ENCODE data around the gene DONSON. TPM values are rescaled to one million over a fixed set of nuclear protein-coding genes. Genes with fewer than 3 reads are reported as not detected.

DONSON gene
- total RNA-seq, 1 experiment from 2014 or later, result 29.2 TPM

DNA sequence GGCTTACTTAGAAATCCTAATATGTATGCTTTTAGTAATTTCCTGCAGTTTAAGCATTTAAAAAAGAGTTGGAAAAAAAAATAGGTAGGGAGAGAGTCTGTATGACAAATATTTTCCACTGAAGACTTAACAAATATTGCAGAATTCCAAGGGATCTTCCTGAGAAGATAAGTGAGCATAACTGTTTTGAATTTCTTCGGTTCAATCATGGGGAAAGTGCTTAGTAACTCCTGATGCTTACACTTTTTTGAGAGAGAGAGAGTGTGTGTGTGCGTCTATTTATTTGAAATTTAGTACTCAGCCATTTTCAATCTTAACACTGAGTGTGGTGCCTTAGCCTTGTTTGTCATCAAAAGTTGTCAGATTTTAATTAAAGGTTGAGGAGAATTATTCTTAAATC is 27.1 kb downstream of the DONSON start:
- H3K36me3 ChIP-seq (ENCODE audit: low read depth, low read length), result peaks cover 79% of the 10 kb centered on the region
- no peak overlapping the region for H3K4me2 ChIP-seq (ENCODE audit: low read length)
- intact Hi-C loops (cut with micrococcal nuclease), result no loop called here
- POLR2A ChIA-PET (ENCODE audit: unreplicated experiment), result no interaction called here
- H3F3A ChIP-seq (ENCODE audit: low read length, unreplicated experiment), result no peaks in the 10 kb centered on the region
- ATAC-seq (no peak), DNase-seq (no peak)
- no TSS peak for BruUV-seq (replicated peaks)
- CTCF ChIA-PET, result no interaction called here
- TF ChIP-seq, protein P1, sequence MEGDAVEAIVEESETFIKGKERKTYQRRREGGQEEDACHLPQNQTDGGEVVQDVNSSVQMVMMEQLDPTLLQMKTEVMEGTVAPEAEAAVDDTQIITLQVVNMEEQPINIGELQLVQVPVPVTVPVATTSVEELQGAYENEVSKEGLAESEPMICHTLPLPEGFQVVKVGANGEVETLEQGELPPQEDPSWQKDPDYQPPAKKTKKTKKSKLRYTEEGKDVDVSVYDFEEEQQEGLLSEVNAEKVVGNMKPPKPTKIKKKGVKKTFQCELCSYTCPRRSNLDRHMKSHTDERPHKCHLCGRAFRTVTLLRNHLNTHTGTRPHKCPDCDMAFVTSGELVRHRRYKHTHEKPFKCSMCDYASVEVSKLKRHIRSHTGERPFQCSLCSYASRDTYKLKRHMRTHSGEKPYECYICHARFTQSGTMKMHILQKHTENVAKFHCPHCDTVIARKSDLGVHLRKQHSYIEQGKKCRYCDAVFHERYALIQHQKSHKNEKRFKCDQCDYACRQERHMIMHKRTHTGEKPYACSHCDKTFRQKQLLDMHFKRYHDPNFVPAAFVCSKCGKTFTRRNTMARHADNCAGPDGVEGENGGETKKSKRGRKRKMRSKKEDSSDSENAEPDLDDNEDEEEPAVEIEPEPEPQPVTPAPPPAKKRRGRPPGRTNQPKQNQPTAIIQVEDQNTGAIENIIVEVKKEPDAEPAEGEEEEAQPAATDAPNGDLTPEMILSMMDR (conservative IDR thresholded peaks at IDR 0.05; ENCODE audit: low read depth, low read length), result no peak
- no peak for TF ChIP-seq EZH2phosphoT487 (IDR thresholded peaks at IDR 0.05; ENCODE audit: borderline replicate concordance, low read length)
- TF ChIP-seq EZH2 (IDR thresholded peaks at IDR 0.05; ENCODE audit: low read length, unreplicated experiment), result no peak
- no peaks in the 10 kb centered on the region for H3K27me3 ChIP-seq (ENCODE audit: low read length)
- no peak overlapping the region for H3K27ac ChIP-seq (ENCODE audit: low read length)
- no peak overlapping the region for H3K4me3 ChIP-seq (ENCODE audit: low read length)
- H3K9me2 ChIP-seq (replicated peaks; ENCODE audit: low read length), result no peaks in the 10 kb centered on the region
- H2AFZ ChIP-seq (ENCODE audit: low read length), result no peak overlapping the region
- H4K20me1 ChIP-seq (ENCODE audit: low read length), result peaks cover 59% of the 10 kb centered on the region
- H3K79me2 ChIP-seq (ENCODE audit: low read length), result peaks cover 79% of the 10 kb centered on the region
- H3K4me1 ChIP-seq (ENCODE audit: insufficient read depth, low read length), result no peaks in the 10 kb centered on the region
- H3K9me3 ChIP-seq (ENCODE audit: low read length), result no peaks in the 10 kb centered on the region
- H3K9ac ChIP-seq (ENCODE audit: low read length), result no peak overlapping the region

DNA sequence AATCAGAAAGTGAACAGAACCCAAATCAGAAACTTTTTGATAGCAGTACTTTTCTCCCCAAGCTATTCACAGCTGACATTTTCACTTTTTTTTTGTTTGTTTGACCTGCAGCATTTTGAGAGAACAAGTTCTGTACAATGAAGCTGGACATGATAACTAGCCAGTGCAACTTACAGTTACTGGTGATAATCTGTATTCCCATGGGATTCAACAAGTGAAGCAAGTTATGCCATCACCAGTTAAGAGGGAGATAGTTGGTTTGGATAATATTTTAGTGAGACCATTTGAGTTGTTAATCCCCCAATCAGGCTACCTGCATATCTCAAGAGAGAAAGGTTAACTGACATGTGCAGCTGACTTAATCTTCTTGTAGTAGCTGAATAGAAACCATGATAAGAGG is 27.5 kb downstream of the DONSON start:
- ChIA-PET CTCF (no interaction called here), POLR2A (ENCODE audit: unreplicated experiment) (no interaction called here)
- H2AFZ ChIP-seq (ENCODE audit: low read length), result no peak overlapping the region
- DNase-seq (no peak), ATAC-seq (no peak)
- no peaks in the 10 kb centered on the region for H3K9me3 ChIP-seq (ENCODE audit: low read length)
- no peak overlapping the region for H3K9ac ChIP-seq (ENCODE audit: low read length)
- BruUV-seq (replicated peaks), result no TSS peak
- H3F3A ChIP-seq (ENCODE audit: low read length, unreplicated experiment), result no peaks in the 10 kb centered on the region
- no peak overlapping the region for H3K4me2 ChIP-seq (ENCODE audit: low read length)
- H3K4me3 ChIP-seq (ENCODE audit: low read length), result no peak overlapping the region
- no peak overlapping the region for H3K27ac ChIP-seq (ENCODE audit: low read length)
- TF ChIP-seq EZH2 (IDR thresholded peaks at IDR 0.05; ENCODE audit: low read length, unreplicated experiment) (no peak), EZH2phosphoT487 (IDR thresholded peaks at IDR 0.05; ENCODE audit: borderline replicate concordance, low read length) (no peak)
- TF ChIP-seq, protein P1 (conservative IDR thresholded peaks at IDR 0.05; ENCODE audit: low read depth, low read length), result no peak
- peaks cover 83% of the 10 kb centered on the region for H3K79me2 ChIP-seq (ENCODE audit: low read length)
- no peaks in the 10 kb centered on the region for H3K9me2 ChIP-seq (replicated peaks; ENCODE audit: low read length)
- intact Hi-C loops (cut with micrococcal nuclease), result no loop called here
- no peaks in the 10 kb centered on the region for H3K27me3 ChIP-seq (ENCODE audit: low read length)
- H3K36me3 ChIP-seq (ENCODE audit: low read depth, low read length), result peaks cover 79% of the 10 kb centered on the region
- no peaks in the 10 kb centered on the region for H3K4me1 ChIP-seq (ENCODE audit: insufficient read depth, low read length)
- H4K20me1 ChIP-seq (ENCODE audit: low read length), result peaks cover 62% of the 10 kb centered on the region

DNA sequence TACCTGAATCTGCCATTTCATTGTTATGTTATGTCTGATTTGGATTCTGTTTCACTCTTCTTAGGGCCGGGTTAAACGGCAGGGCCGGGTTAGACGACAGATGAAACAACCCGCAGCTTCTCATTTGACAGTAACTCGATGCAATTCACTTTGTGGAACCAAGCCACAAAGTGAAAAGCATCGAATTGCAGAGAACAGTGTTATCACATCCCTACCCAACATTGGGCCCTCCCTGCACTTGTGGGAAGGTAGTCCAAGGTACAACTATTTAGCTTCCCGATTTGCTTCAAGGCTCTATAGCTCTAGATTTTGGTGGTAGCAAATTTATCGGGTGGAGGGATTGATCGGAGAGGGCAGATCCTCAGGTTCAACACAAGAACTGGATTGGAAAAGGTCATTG is 28.7 kb downstream of the DONSON start:
- Histone ChIP-seq H3K9ac (ENCODE audit: low read length) (no peak overlapping the region), H3K36me3 (ENCODE audit: low read depth, low read length) (peaks cover 82% of the 10 kb centered on the region), H3K27ac (ENCODE audit: low read length) (no peak overlapping the region), H3K79me2 (ENCODE audit: low read length) (peaks cover 88% of the 10 kb centered on the region), H3F3A (ENCODE audit: low read length, unreplicated experiment) (no peaks in the 10 kb centered on the region), H3K9me3 (ENCODE audit: low read length) (no peaks in the 10 kb centered on the region), H3K4me3 (ENCODE audit: low read length) (no peak overlapping the region), H3K4me2 (ENCODE audit: low read length) (no peak overlapping the region), H3K27me3 (ENCODE audit: low read length) (no peaks in the 10 kb centered on the region), H2AFZ (ENCODE audit: low read length) (no peak overlapping the region), H4K20me1 (ENCODE audit: low read length) (peaks cover 71% of the 10 kb centered on the region), H3K4me1 (ENCODE audit: insufficient read depth, low read length) (no peaks in the 10 kb centered on the region), H3K9me2 (replicated peaks; ENCODE audit: low read length) (no peaks in the 10 kb centered on the region)
- DNase-seq (no peak), ATAC-seq (no peak)
- BruUV-seq (replicated peaks), result no TSS peak
- ChIA-PET CTCF (no interaction called here), POLR2A (ENCODE audit: unreplicated experiment) (no interaction called here)
- TF ChIP-seq EZH2phosphoT487 (IDR thresholded peaks at IDR 0.05; ENCODE audit: borderline replicate concordance, low read length) (no peak), EZH2 (IDR thresholded peaks at IDR 0.05; ENCODE audit: low read length, unreplicated experiment) (no peak)
- TF ChIP-seq, protein P1 (conservative IDR thresholded peaks at IDR 0.05; ENCODE audit: low read depth, low read length), result no peak
- intact Hi-C loops (cut with micrococcal nuclease), result no loop called here
